GM12878 (cell line): ENCODE results near the gene GUCY1A2. TPM values are rescaled to one million over a fixed set of nuclear protein-coding genes. Genes with fewer than 3 reads are reported as not detected.

Experiments
- ATAC-seq: fragments of 200-7000 bp; cut with Tn5 transposase; 3 replicates; pipeline ENCODE4 v1.9.1; 2020; ENCODE audit warnings: mild to moderate bottlenecking, moderate library complexity
- BruUV-seq: library from RNA; stranded (reverse); fragments of 400-500 nt; replicated peaks from 2 replicates; lab custom pipeline; 2021; lab: Mats Ljungman, UMichigan
- CTCF ChIA-PET: fragments of 300-600 bp; sonication (Branson Sonifier 250); formaldehyde crosslinking; extraction: SDS; loops from one replicate; lab custom pipeline; 2021; ENCODE audit warnings: inconsistent platforms; lab: Yijun Ruan, JAX
- POLR2A ChIA-PET: fragments of 350-600 bp; formaldehyde crosslinking; extraction: SDS; loops from one replicate; lab custom pipeline; 2021; ENCODE audit warnings: inconsistent platforms; lab: Charles Lee
- RAD21 ChIA-PET: fragments of 300-600 bp; sonication (Branson Sonifier 250); formaldehyde crosslinking; loops from one replicate; lab custom pipeline; 2023; ENCODE audit warnings: antibody characterized with exemption; ENCODE audit not compliant: unreplicated experiment; lab: Charles Lee
- SMC1A ChIA-PET: fragments of 300-600 bp; sonication (Branson Sonifier 250); formaldehyde crosslinking; loops from one replicate; lab custom pipeline; 2023; ENCODE audit not compliant: unreplicated experiment, uncharacterized antibody; lab: Charles Lee
- DNase-seq: peaks from one replicate; pipeline ENCODE4 v3.0.0-alpha.2; 2011; ENCODE audit warnings: low read depth, low spot score
- FAIRE-seq: peaks from 3 replicates; lab custom pipeline; 2011; peaks lifted over from hg19 to GRCh38; lab: Jason Lieb, UNC
- H2AFZ ChIP-seq: 2 replicates; pipeline ENCODE4 v1.6.0; 2011; ENCODE audit warnings: low read depth, low read length, control low read depth; ENCODE audit not compliant: control insufficient read depth
- H3K27ac ChIP-seq: 2 replicates; pipeline ENCODE4 v1.5.1; 2011; ENCODE audit warnings: control low read depth; ENCODE audit not compliant: control insufficient read depth, insufficient read depth
- H3K27me3 ChIP-seq, 2 experiments: replicated peaks in 1 of 2; 2 replicates each; pipeline versions ENCODE4 v1.6.0 to v1.6.1; 2011; ENCODE audit warnings: low read length in 1 of 2; ENCODE audit not compliant: control insufficient read depth in 2 of 2, insufficient read depth in 2 of 2
- H3K36me3 ChIP-seq, 2 experiments: 2 replicates each; pipeline ENCODE4 v1.5.1; 2011; ENCODE audit warnings: low read length in 1 of 2; ENCODE audit not compliant: control insufficient read depth in 2 of 2, insufficient read depth in 2 of 2
- H3K4me1 ChIP-seq: 2 replicates; pipeline ENCODE4 v1.6.1; 2011; ENCODE audit warnings: mild to moderate bottlenecking, low read length, moderate library complexity, mixed read lengths; ENCODE audit not compliant: control insufficient read depth, insufficient read depth
- H3K4me2 ChIP-seq: 2 replicates; pipeline ENCODE4 v1.6.0; 2011; ENCODE audit warnings: control low read depth; ENCODE audit not compliant: control insufficient read depth, insufficient read depth
- H3K4me3 ChIP-seq: fragments of 200-600 bp; sonication (generic); 2 replicates; pipeline ENCODE4 v1.5.1; 2016
- H3K79me2 ChIP-seq: 2 replicates; pipeline ENCODE4 v1.6.0; 2011; ENCODE audit warnings: low read length; ENCODE audit not compliant: control insufficient read depth, insufficient read depth
- H3K9ac ChIP-seq: 2 replicates; pipeline ENCODE4 v1.8.0; 2011; ENCODE audit warnings: low read length, control low read depth, mixed read lengths; ENCODE audit not compliant: control insufficient read depth, insufficient read depth
- H3K9me3 ChIP-seq: replicated peaks from 3 replicates; pipeline ENCODE4 v1.5.1; 2011; ENCODE audit warnings: mild to moderate bottlenecking, low read length; ENCODE audit not compliant: control insufficient read depth, insufficient read depth
- H4K20me1 ChIP-seq: 2 replicates; pipeline ENCODE4 v1.6.0; 2011; ENCODE audit not compliant: control insufficient read depth, insufficient read depth
- BHLHE40 ChIP-seq, 2 experiments: fragments of 450-650 bp in 1 of 2; IDR thresholded peaks; 2 replicates each; pipeline ENCODE4 v1.6.1; 2011 to 2017; ENCODE audit warnings: low read depth in 2 of 2, borderline replicate concordance in 1 of 2, improper control_type of control experiment in 1 of 2, low read length in 1 of 2, mild to moderate bottlenecking in 1 of 2
- FOS ChIP-seq: IDR thresholded peaks from 3 replicates; pipeline ENCODE4 v1.6.1; 2011; ENCODE audit warnings: borderline replicate concordance; ENCODE audit not compliant: insufficient read length; ENCODE audit errors: extremely low read depth
- MEF2A ChIP-seq: IDR thresholded peaks from 2 replicates; pipeline ENCODE4 v1.6.1; 2011; ENCODE audit warnings: low read depth, mild to moderate bottlenecking, low read length, moderate library complexity; ENCODE audit not compliant: insufficient read depth
- PML ChIP-seq: IDR thresholded peaks from 2 replicates; pipeline ENCODE4 v1.6.1; 2012; ENCODE audit warnings: low read length, inconsistent platforms
- RELA ChIP-seq: fragments of 450-650 bp; IDR thresholded peaks from 2 replicates; pipeline ENCODE4 v1.8.0; 2014; ENCODE audit warnings: borderline replicate concordance; ENCODE audit not compliant: partially characterized antibody
- RUNX3 ChIP-seq: IDR thresholded peaks from 2 replicates; pipeline ENCODE4 v1.6.1; 2012; ENCODE audit warnings: low read length, inconsistent platforms
- SPI1 ChIP-seq: IDR thresholded peaks from 2 replicates; pipeline ENCODE4 v1.6.1; 2011; ENCODE audit warnings: low read depth, mild to moderate bottlenecking, low read length, moderate library complexity, borderline replicate concordance; ENCODE audit not compliant: insufficient read depth
- SREBF2 ChIP-seq: IDR thresholded peaks from 2 replicates; pipeline ENCODE4 v1.6.1; 2012; ENCODE audit warnings: mild to moderate bottlenecking, low read length
- SRF ChIP-seq, 2 experiments: IDR thresholded peaks; 2 replicates each; pipeline ENCODE4 v1.6.1; 2011; ENCODE audit warnings: low read depth in 2 of 2, low read length in 2 of 2, mild to moderate bottlenecking in 1 of 2, moderate library complexity in 1 of 2
- SUPT20H ChIP-seq: IDR thresholded peaks from 2 replicates; pipeline ENCODE4 v1.6.1; 2011; ENCODE audit warnings: low read depth, mild to moderate bottlenecking, low read length, moderate library complexity, borderline replicate concordance; ENCODE audit not compliant: control insufficient read depth
- TBL1XR1 ChIP-seq: IDR thresholded peaks from 2 replicates; pipeline ENCODE4 v1.6.1; 2012; ENCODE audit warnings: low read depth, low read length, improper control_type of control experiment
- YBX1 ChIP-seq: fragments of 450-650 bp; IDR thresholded peaks from 2 replicates; pipeline ENCODE4 v1.6.1; 2016; ENCODE audit warnings: antibody characterized with exemption
- ZZZ3 ChIP-seq: IDR thresholded peaks from 2 replicates; pipeline ENCODE4 v1.6.1; 2011; ENCODE audit warnings: low read depth; ENCODE audit not compliant: control insufficient read depth, insufficient read length
- WGBS: methylation state at CpG from one replicate; pipeline ENCODE4 v1.1.6; 2016; ENCODE audit warnings: low lambda C conversion rate; ENCODE audit not compliant: insufficient replicate concordance, insufficient coverage; ENCODE audit errors: missing lambda C conversion rate; 5-methylcytosine and 5-hydroxymethylcytosine counted together
- in situ Hi-C: fragments of 300-500 bp; cut with MboI; formaldehyde crosslinking; loops from 9 replicates; pipeline ENCODE4 v1.14.3; 2018; ENCODE audit warnings: mixed read lengths
- intact Hi-C: fragments of 100-400 bp; cut with micrococcal nuclease; formaldehyde crosslinking; loops from one replicate; pipeline ENCODE4 v1.14.2; 2022; ENCODE audit not compliant: unreplicated experiment
- polyA plus RNA-seq, 11 experiments: library from polyadenylated mRNA; depleted of rRNA in 4 of 11; unstranded in 6 of 11; stranded (reverse) in 5 of 11; fragments of >200 nt; fragmentation: Nextera tagmentation in 4 of 11; fragmentation: Illumina TruSeq in 1 of 11; extraction: Ambion mirVana in 4 of 11; extraction: Trizol in 1 of 11; gene quantifications; 1 replicate in 1 of 11; 2 replicates in 10 of 11; pipeline versions ENCODE4 v1.2.1 to v1.2.3, GENCODE V29; 2011 to 2016; ENCODE audit warnings: inconsistent platforms in 2 of 11, missing spikeins in 2 of 11, low read depth in 1 of 11
- total RNA-seq, 4 experiments: library from RNA; depleted of rRNA in 3 of 4; stranded (reverse); fragments of >200 nt in 3 of 4; fragmentation: Illumina TruSeq in 1 of 4; extraction: Trizol in 1 of 4; gene quantifications; 2 replicates each; pipeline versions ENCODE4 v1.2.1 to v1.2.3, GENCODE V29; 2013 to 2021
- TF ChIP-seq, protein P1 (sequence below): IDR thresholded peaks from 2 replicates; pipeline ENCODE4 v1.6.1; 2012; ENCODE audit warnings: low read depth, low read length, improper control_type of control experiment
- TF ChIP-seq, protein P2 (sequence below): fragments of 450-650 bp; IDR thresholded peaks from 2 replicates; pipeline ENCODE4 v1.6.1; 2017; ENCODE audit warnings: mild to moderate bottlenecking, low read depth, inconsistent platforms; ENCODE audit not compliant: poor library complexity, severe bottlenecking

Gene GUCY1A2
- total and polyA plus RNA-seq, 10 of the 15 experiments (the other 5 are each of a cell fraction or from before 2014, with no cell fraction given) = under 0.01 to 0.03 (median under 0.01) TPM; not detected in 4

- ChIA-PET SMC1A (interaction anchor here (0.6 kb wide), 1 partner anchor 8 kb away, joined by 3 read pairs; no protein-coding TSS in a partner anchor), POLR2A (no interaction called here), CTCF (no interaction called here), RAD21 (no interaction called here)
- 0% methylated on average over 1 of the region's 1 CpG for WGBS
- Histone ChIP-seq H3K27me3 (no peaks in the 10 kb centered on the region), H4K20me1 (no peaks in the 10 kb centered on the region), H3K9me3 (no peaks in the 10 kb centered on the region), H2AFZ (no peak overlapping the region), H3K4me3 (no peak overlapping the region), H3K27ac (no peak overlapping the region), H3K36me3 (no peaks in the 10 kb centered on the region), H3K79me2 (no peaks in the 10 kb centered on the region), H3K9ac (no peak overlapping the region), H3K4me1 (no peaks in the 10 kb centered on the region), H3K4me2 (no peak overlapping the region)
- FAIRE-seq (no peak), ATAC-seq (no peak), DNase-seq (no peak)
- in situ Hi-C loops (no loop called here), intact Hi-C loops (no loop called here)
- TF ChIP-seq, protein P1, sequence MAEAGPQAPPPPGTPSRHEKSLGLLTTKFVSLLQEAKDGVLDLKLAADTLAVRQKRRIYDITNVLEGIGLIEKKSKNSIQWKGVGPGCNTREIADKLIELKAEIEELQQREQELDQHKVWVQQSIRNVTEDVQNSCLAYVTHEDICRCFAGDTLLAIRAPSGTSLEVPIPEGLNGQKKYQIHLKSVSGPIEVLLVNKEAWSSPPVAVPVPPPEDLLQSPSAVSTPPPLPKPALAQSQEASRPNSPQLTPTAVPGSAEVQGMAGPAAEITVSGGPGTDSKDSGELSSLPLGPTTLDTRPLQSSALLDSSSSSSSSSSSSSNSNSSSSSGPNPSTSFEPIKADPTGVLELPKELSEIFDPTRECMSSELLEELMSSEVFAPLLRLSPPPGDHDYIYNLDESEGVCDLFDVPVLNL = no peak
- TF ChIP-seq FOS = no peak
- no peak for TF ChIP-seq MEF2A
- no peak for TF ChIP-seq BHLHE40 (IDR thresholded peaks at IDR 0.05; ENCODE audit: borderline replicate concordance in 1 of 2, low read depth in 2 of 2, low read length in 1 of 2)
- no peak for TF ChIP-seq RELA
- TF ChIP-seq SPI1 = no peak
- no peak for TF ChIP-seq SREBF2
- no peak for TF ChIP-seq SRF (IDR thresholded peaks at IDR 0.05; ENCODE audit: low read depth in 2 of 2, low read length in 2 of 2)
- TF ChIP-seq SUPT20H = no peak
- TF ChIP-seq PML = no peak
- no peak for TF ChIP-seq RUNX3
- no peak for TF ChIP-seq ZZZ3
- TF ChIP-seq YBX1 = no peak
- TF ChIP-seq, protein P2, sequence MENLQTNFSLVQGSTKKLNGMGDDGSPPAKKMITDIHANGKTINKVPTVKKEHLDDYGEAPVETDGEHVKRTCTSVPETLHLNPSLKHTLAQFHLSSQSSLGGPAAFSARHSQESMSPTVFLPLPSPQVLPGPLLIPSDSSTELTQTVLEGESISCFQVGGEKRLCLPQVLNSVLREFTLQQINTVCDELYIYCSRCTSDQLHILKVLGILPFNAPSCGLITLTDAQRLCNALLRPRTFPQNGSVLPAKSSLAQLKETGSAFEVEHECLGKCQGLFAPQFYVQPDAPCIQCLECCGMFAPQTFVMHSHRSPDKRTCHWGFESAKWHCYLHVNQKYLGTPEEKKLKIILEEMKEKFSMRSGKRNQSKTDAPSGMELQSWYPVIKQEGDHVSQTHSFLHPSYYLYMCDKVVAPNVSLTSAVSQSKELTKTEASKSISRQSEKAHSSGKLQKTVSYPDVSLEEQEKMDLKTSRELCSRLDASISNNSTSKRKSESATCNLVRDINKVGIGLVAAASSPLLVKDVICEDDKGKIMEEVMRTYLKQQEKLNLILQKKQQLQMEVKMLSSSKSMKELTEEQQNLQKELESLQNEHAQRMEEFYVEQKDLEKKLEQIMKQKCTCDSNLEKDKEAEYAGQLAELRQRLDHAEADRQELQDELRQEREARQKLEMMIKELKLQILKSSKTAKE = no peak
- no peak for TF ChIP-seq TBL1XR1
- BruUV-seq = no TSS peak
Measured at GRCh38 chr11:106961048-106961447, 57.2 kb downstream of the GUCY1A2 start.
